ENCODE measurements around the gene CNTRL.

GRCh38 chr9:121182989-121183388 is 108.2 kb downstream of the CNTRL start:
- TF ChIP-seq CTCF (IDR thresholded peaks at IDR 0.05; ENCODE audit: low read length), result no peak
- TF ChIP-seq EZH2 (IDR thresholded peaks at IDR 0.05; ENCODE audit: borderline replicate concordance, low read length), result no peak

All from OCI-LY1 (cell line).